ENCODE results near the gene P2RX7.

P2RX7 gene

DNA sequence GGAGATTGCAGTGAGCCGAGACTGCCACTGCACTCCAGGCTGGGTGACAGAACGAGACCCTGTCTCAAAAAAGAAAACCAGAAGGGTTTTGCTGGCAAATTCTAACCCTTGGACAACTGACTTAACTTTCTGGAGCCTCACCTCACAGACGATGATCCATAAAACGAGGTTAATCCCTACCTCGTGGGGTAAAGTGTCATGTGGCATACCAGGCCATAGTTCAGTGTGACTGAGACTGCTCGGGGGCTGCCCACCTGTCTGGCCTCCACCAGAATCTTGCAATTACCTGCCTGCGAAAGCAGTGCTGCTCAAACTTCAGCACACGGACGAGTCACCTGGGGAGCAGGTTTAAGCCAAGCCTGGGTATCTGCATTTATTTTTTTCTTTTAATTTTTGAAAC is 104.1 kb downstream of the P2RX7 start:
- DNase-seq, result no peak

DNA sequence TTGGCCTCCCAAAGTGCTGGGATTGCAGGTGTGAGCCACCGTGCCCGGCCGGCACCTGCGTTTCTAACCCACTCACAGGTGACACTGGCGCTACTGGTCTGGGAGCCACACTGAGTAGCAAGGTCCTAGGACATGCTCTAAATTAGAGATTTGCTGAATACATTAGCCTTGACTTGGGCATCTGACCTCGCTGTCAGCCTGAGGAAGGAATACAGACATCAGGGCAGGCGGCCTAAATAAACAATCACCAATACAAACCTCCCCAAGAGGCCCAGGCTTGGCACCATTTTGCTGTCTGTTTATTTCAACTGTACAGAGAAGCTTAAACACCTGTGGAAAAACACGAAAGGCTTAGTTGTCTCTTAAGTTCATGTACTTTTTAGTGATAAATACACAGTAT is 104.7 kb downstream of the P2RX7 start:
- DNase-seq, result no peak

Measured in NCI-H2107 (cell line).